HG03378 (cell line): ENCODE data around the gene BOD1L1.
A peak's percentile ranks its signal among the peaks of the same experiment; 100 is the strongest.

Experiments used
- ATAC-seq: cut with Tn5 transposase; IDR thresholded peaks from one replicate; pipeline ENCODE4 v1.9.1; 2021; ENCODE audit warnings: mild to moderate bottlenecking, moderate library complexity; ENCODE audit not compliant: unreplicated experiment

The BOD1L1 gene

GRCh38 chr4:13626492-13627177 is 890 bp downstream of the BOD1L1 start:
- no peak for ATAC-seq

DNA sequence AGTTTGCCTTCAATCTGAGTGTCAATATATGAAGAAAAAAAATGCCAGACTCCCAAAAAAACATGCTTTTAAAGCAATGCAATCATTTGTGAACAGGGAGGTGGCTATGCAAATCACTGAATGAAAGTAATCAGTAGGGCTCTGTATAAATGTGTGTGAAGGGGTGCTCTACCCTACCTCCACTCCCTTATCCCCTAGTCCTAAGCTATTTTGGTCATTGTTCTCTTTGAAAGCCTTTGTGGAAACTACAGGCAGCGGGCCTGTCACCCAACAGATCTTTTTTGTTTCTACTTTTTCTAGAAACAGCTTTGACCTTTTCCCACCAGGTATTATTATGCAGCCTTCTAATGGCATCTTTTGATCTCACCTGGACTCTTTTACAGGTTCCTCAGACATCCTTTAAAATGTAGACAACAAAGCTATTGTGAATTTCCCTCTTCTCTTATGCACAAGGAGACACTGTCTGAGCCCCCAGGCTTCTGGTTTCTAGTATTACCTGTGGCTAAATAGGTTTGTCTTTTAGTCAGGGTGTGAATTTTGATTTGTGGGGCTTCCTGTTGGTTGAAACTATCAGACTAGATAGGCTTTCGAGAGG is 9.2 kb downstream of the BOD1L1 start:
- ATAC-seq: no peak

DNA sequence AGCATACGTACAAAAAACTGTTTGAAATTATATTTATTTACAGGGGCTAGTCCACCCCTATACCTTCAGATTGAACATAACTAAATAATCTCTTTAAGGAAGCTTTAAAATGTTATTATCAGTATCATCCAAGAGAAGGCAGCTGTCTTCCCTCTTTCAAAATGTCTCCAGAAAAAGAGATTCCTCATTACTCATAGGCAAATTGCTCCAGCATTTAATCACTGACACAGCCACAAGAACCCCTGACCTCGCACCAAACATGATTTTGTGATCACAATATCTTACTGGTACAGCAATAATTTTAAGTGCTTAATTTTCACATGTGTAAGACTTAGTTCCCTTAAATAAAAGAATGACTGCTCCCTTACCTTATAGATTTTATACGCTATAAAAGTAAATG is 9.7 kb downstream of the BOD1L1 start:
- no peak for ATAC-seq

DNA sequence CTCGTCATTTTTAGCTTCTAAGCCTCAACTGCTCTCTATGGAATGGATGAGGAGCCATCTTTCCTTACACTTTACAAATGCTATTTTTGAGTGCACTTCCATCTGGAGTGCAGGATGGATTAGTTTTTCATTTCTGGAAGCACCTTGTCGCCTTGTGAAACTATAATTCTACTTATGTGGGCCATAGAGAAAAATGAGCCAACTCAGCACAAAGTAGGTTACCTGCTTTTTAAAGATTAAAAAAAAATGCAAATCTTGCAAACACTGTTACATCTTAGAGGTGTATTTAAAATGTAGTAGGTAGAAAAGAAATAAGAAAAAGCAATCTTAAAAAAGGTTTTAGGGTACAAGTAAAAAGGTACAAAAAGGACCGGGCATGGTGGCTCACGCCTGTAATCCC is 10.9 kb downstream of the BOD1L1 start:
- ATAC-seq: no peak

DNA sequence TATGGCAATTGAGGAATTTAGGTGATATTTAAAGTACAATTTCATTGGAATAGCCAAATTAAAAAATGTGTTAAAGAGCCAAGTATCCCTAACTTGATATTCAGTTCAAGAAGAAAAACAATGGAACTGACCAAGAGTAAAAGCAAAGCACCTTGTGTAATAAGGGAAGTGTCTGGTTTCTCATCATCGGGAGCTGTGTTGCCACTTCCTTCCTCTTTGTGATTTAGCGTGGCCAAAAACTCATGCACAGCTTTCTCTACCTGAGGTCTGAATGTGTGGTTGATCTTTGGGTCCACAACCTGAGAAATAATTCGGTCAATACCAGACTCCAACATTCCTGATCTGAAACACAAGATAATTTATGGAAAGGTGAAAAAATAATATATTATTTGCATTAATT is 12.4 kb downstream of the BOD1L1 start:
- ATAC-seq: peak; percentile 64

DNA sequence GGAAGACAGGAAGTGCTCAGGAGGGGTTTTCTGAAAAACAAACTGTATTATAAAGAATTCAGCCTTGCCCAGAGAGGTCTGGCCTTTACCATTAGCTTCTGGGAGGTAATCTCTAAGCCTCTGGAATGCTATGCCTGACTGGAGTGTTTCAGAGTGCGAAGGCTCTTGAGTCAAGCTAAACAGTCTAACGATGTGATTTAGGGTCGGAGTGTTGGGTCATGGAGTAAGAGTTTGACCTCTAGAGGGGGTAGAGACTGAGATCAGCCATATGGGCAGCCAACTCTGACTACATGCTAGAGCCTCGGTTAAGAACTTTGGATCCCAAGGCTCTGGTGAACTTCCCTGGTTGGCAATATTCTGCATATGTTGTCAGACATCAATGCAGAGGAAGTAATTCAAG is 15.0 kb downstream of the BOD1L1 start:
- ATAC-seq: no peak

- peak; percentile 96 for ATAC-seq
Measured at GRCh38 chr4:13611283-13611842, 16.2 kb downstream of the BOD1L1 start.

DNA sequence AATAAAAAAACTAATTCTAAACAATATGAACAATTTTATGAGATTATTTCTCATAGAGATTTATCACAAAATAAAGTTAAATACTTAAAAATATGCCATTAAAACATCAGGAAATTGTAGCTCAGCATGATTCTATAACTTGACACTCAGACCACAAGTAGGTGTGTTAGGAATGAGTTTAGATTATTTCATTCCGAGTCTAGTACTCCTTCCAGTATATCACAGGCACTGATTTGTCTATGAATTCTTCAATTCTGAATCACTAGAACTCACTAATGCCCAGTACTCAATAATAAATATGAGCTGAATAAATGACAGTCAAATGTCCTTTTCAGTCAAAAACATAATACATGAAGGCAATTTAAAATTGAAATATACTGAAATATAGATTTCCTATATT is 22.2 kb downstream of the BOD1L1 start:
- no peak for ATAC-seq

GRCh38 chr4:13601848-13602247 is 25.7 kb downstream of the BOD1L1 start:
- no peak for ATAC-seq

- ATAC-seq: peak; percentile 84
Measured at GRCh38 chr4:13601048-13601447, 26.5 kb downstream of the BOD1L1 start.

GRCh38 chr4:13599159-13599558 is 28.4 kb downstream of the BOD1L1 start:
- ATAC-seq: no peak

GRCh38 chr4:13597604-13598003 is 29.9 kb downstream of the BOD1L1 start:
- ATAC-seq: no peak

GRCh38 chr4:13597141-13597540 is 30.4 kb downstream of the BOD1L1 start:
- ATAC-seq: no peak

GRCh38 chr4:13592220-13592619 is 35.3 kb downstream of the BOD1L1 start:
- ATAC-seq: no peak

DNA sequence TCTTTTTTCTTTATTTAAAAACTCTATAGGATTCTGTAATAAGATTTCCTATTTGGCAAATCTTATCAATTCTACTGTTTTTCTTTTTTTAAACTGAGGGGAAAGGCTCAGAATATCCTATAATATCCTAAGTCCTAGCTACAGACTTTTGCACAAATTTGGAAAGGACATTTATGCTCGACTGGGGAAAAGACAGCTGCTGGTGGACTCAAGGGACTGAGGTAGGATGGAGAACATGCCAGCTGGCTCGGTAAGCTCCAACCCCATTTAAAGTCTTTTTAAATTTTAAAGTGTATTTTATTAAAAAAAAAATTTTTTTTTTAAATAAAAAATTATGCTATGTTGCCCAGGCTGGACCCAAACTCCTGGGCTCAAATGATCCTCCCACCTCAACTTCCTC is 36.8 kb downstream of the BOD1L1 start:
- ATAC-seq: no peak

- ATAC-seq: no peak
Measured at GRCh38 chr4:13588954-13589353, 38.6 kb downstream of the BOD1L1 start.

- ATAC-seq: no peak
Measured at GRCh38 chr4:13584481-13584880, 43.0 kb downstream of the BOD1L1 start.

- no peak for ATAC-seq
Measured at GRCh38 chr4:13580036-13580435, 47.5 kb downstream of the BOD1L1 start.

DNA sequence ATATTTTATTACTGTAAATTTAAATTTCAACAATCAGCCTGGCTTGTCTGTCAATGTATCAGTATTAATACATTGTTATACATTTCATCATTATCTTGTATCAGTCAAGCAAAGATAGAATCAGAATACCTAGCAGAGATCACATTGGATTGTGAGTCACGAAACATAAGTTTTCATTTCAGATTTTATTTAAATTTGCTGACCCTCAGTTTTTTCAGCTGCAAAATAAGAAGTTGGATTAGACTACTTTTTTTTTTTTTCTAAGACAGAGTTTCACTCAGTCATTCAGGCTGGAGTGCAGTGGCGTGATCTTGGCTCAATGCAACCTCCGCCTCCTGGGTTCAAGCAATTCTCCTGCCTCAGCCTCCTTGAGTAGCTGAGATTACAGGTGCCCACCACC is 49.9 kb downstream of the BOD1L1 start:
- ATAC-seq: no peak

DNA sequence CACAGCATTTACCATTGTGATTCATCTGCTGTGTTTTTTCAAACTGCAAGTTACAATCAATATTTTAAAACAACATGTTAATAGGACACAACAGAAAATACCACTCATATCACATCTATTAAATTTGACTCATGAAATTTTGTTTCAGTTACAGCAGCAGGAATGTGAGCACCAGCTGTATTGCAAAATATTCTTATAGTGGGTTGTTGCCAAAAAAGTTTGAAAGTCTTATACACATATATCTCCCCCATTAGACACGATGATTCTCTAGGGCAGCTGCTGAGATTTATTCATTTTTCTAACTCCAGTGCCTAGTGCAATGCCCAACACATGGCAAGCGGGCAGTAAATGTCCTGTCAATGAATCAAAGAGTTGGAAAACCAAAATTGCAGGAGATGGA is 56.6 kb downstream of the BOD1L1 start:
- no peak for ATAC-seq

DNA sequence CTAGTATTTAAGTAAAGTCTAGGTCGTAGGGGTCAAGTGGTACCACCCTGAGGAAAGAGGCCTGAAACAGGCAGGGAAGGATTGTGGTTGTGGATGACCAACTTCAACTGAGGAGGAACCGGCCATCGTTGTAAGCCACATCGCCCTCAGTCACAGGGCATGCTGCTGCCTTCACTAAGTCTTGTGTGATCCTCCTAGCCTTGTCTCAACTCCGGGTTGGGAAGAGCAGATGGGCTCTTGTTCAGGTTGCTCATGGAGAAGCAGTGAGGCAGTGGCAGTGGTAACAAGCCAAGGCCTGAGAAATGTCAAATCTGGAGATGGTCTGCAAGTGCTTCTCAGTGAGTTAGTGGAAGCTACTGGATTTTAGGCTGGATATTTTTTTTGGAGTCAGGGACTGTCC is 60.4 kb downstream of the BOD1L1 start:
- no peak for ATAC-seq

GRCh38 chr4:13562876-13563275 is 64.6 kb downstream of the BOD1L1 start:
- ATAC-seq: no peak

DNA sequence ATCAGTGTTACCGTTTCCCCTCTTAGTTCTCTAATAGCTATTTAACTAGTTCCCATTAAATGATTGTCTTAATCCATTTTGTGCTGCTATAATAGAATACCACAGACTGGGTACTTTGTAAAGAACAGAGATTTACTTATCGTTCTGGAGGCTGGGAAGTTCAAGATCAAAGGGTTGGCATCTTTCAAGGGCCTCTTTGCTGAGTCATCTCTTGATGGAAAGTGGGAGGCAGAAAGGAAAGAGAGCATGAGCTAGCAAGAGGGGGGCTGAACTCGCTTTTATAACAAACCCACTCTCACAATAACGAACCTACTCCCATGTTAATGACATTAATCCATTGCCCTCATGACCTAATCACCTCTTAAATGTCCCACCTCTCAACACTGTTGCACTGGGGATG is 65.9 kb downstream of the BOD1L1 start:
- no peak for ATAC-seq
